GM12865 (cell line): Measurements from ENCODE around the gene REC8.
"Not testable (repeated sequence)": the region's sequence is repeated elsewhere in the genome, so short reads cannot be mapped to it uniquely, and the experiment has no call there.

Experiments
- DNase-seq: peaks from one replicate; pipeline ENCODE4 v3.0.0; 2010; ENCODE audit warnings: low read depth
- H3K4me3 ChIP-seq: 2 replicates; pipeline ENCODE4 v1.5.1; 2011; ENCODE audit warnings: mild to moderate bottlenecking, low read depth, low read length, control low read depth
- CTCF ChIP-seq: IDR thresholded peaks from 2 replicates; pipeline ENCODE4 v1.5.1; 2011; ENCODE audit warnings: low read length, control low read depth, low read depth, inconsistent platforms; ENCODE audit not compliant: insufficient read depth; ENCODE audit errors: missing control alignments

The REC8 gene

DNA sequence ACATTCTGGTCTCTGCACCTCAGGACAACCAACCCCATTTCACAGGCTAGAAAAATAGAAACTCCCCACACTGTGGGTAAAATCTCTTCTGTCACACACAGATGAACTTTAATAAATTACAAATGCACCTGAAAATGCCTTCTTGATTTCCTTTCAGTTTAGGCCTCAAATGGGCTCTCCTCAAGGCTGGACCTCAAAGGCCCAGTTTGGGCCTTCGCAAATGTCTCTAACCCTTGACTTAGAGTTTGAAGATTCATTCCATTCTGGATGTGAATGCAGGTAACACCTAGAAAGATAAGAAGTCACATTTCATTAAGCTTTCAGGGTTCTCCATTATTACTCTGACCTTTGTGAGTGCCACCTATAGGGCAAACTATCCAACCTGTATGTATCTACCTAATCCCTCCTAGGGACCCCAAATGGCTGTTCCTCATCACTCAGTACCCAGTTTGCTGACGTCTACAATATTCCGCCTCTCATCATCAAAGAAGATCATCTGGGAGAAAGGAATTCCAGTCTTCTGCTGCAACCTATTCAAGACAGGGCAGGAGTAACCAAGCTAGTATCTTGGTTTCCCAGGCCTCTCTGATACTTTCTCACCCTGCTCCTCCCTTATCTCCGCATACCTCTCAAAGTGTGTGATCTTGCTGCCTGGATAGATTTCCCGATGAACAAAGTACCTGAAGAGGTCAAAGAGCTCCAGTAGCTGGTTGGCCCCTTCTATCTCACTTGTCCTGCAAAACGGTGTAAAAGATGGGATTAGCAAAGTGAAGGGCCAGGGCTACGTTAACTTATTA, 42.2 kb downstream of the REC8 start:
- no peak for DNase-seq
- H3K4me3 ChIP-seq, result peak overlapping the region; percentile 57
- no peak for TF ChIP-seq CTCF

DNA sequence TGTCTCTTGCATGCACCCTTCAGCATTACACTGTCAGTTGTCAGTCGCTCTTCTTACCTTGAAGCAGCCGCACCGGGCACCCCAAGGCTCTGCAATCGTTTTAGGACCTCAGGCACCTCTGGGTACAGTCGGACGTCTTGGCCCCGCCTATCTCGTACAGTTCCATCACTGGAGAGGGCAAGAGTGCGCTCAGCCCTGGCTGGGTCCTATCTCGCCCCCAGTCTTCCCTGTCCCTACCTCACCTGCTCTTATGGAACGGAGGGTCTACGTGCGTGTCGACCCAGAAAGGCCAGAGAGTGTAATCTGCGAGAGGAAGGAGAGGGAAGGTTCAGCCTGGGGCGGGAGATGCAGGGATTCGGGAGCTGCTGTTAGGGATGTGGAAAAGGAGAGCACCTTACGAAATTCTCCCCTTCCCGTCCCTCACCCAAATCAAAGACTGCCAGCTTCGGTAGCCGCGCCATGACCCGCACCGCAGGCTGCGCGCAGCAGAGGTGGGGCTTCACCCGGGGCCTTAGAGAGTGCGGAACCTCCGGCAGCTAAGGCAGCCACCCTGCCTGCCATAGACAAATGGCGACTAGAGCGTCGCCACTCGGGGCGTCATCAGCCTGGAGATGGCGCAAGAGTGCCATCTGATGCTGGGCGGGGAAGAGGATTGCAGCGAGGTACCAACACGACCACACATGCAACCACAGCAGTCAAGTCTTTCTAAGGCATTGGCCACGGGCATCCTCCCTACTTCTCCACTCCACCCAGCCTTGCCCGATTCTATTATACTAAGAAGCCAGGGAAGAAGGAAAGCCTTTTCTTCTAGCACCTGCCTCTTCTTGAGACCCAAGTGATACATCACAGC, 43.8 kb downstream of the REC8 start, which contains the start of gene MDP1:
Gene MDP1, minus strand, starts transcription at position 572 of the 850 bp plus-strand sequence. Its CDS starts 111 bp downstream, at position 461.
- peak; percentile 84 for TF ChIP-seq CTCF
- peak within 1 kb of the TSS; percentile 74 for H3K4me3 ChIP-seq

GRCh38 chr14:24216345-24216699, 44.4 kb downstream of the REC8 start:
- no peak for DNase-seq
- H3K4me3 ChIP-seq, result no peak overlapping the region
- no peak for TF ChIP-seq CTCF

More for the DNA sequence above, 43.8 kb downstream of the REC8 start, which contains the start of gene MDP1:
- DNase-seq, result peak; percentile 94

- DNase-seq, H3K4me3 ChIP-seq: not testable (repeated sequence)
Observed at GRCh38 chr14:24216876-24217275, 45.0 kb downstream of the REC8 start.

DNA sequence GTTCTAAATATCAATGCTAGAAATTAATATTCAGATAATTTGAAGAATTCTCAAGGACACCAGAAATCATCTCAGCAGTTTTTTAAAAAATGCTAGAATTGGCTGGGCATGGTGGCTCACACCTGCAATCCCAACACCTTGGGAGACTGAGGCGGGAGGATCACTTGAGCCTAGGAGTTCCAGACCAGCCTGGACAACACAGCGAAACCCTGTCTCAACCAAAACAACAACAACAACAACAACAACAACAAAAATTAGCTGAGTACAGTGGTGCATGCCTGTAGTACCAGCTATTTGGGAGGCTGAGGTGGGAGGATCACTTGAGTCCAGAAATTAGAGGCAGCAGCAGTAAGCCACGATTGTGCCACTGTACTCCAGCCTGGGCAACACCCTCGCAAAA, 47.2 kb downstream of the REC8 start:
- TF ChIP-seq CTCF, result no peak
- no peak overlapping the region for H3K4me3 ChIP-seq
- no peak for DNase-seq

GRCh38 chr14:24219521-24219920, 47.6 kb downstream of the REC8 start:
- DNase-seq, result no peak
- TF ChIP-seq CTCF, result no peak
- H3K4me3 ChIP-seq, result no peak overlapping the region

DNA sequence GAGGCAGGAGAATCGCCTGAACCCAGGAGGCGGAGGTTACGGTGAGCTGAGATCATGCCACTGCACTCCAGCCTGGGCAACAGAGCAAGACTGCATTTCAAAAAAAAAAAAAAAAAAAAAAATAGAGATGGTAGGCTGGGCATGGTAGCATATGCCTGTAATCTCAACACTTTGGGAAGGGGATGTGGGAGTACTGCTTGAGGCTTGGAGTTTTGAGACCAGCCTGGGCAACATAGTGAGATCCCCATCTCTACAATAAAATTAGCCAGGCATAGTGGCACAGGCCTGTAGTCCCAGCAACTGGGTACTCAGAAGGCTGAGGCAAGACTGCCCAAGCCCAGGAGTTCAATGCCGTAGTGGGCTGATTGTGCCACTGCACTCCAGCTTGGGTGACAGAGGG, 51.1 kb downstream of the REC8 start:
- not testable (repeated sequence) for H3K4me3 ChIP-seq, DNase-seq
